OCI-LY3 (cell line): ENCODE measurements around the gene UNC80.

Experiments
- H2AFZ ChIP-seq: fragments of 200-600, 300-600 bp; shearing (Covaris generic); 2 replicates; pipeline ENCODE4 v1.6.0; 2014; ENCODE audit warnings: antibody characterized with exemption, low read depth, low read length
- H3K27ac ChIP-seq: fragments of 200-600, 300-600 bp; sonication (generic); 2 replicates; pipeline ENCODE4 v1.5.1; 2014; ENCODE audit warnings: mild to moderate bottlenecking, low read length, moderate library complexity, mixed read lengths
- H3K27me3 ChIP-seq: fragments of 200-600, 300-600 bp; sonication (generic); 2 replicates; pipeline ENCODE4 v1.6.1; 2014; ENCODE audit warnings: low read depth, low read length, mixed read lengths
- H3K36me3 ChIP-seq: fragments of 200-600, 300-600 bp; sonication (generic); replicated peaks from 2 replicates; pipeline ENCODE3; 2014; ENCODE audit warnings: low read depth, low read length, mixed read lengths
- H3K4me1 ChIP-seq: fragments of 300-600, 200-600 bp; sonication (generic); 2 replicates; pipeline ENCODE4 v1.6.1; 2014; ENCODE audit warnings: low read length, mixed read lengths
- H3K4me2 ChIP-seq: fragments of 200-600, 300-600 bp; sonication (generic); 2 replicates; pipeline ENCODE4 v1.6.1; 2014; ENCODE audit warnings: low read length, mixed read lengths
- H3K4me3 ChIP-seq: fragments of 300-600, 200-600 bp; sonication (generic); 2 replicates; pipeline ENCODE4 v1.5.1; 2014; ENCODE audit warnings: antibody characterized with exemption, mild to moderate bottlenecking, low read length, moderate library complexity
- H3K79me2 ChIP-seq: fragments of 300-600, 200-600 bp; shearing (Covaris generic); 2 replicates; pipeline ENCODE4 v1.6.1; 2014; ENCODE audit warnings: mild to moderate bottlenecking, low read length, mixed read lengths
- H3K9ac ChIP-seq: fragments of 300-600, 200-600 bp; shearing (Covaris generic); 2 replicates; pipeline ENCODE4 v1.6.0; 2014; ENCODE audit warnings: mild to moderate bottlenecking, low read length, moderate library complexity
- H3K9me3 ChIP-seq: fragments of 200-600, 300-600 bp; shearing (Covaris generic); 2 replicates; pipeline ENCODE4 v1.6.1; 2014; ENCODE audit warnings: low read length, mixed read lengths; ENCODE audit not compliant: insufficient read depth
- H4K20me1 ChIP-seq: fragments of 200-600, 300-600 bp; sonication (generic); 2 replicates; pipeline ENCODE4 v1.6.1; 2016; ENCODE audit warnings: low read length, mixed read lengths; ENCODE audit not compliant: insufficient read depth
- CTCF ChIP-seq: fragments of 200-600, 300-600 bp; sonication (generic); IDR thresholded peaks from 2 replicates; pipeline ENCODE4 v1.5.1; 2014; ENCODE audit warnings: antibody characterized with exemption, low read length, low read depth
- EZH2phosphoT487 ChIP-seq: fragments of 200-600 bp; shearing (Covaris generic); IDR thresholded peaks from 2 replicates; pipeline ENCODE4 v1.6.1; 2018; ENCODE audit warnings: antibody characterized with exemption, mixed run types, low read depth

Gene UNC80

DNA sequence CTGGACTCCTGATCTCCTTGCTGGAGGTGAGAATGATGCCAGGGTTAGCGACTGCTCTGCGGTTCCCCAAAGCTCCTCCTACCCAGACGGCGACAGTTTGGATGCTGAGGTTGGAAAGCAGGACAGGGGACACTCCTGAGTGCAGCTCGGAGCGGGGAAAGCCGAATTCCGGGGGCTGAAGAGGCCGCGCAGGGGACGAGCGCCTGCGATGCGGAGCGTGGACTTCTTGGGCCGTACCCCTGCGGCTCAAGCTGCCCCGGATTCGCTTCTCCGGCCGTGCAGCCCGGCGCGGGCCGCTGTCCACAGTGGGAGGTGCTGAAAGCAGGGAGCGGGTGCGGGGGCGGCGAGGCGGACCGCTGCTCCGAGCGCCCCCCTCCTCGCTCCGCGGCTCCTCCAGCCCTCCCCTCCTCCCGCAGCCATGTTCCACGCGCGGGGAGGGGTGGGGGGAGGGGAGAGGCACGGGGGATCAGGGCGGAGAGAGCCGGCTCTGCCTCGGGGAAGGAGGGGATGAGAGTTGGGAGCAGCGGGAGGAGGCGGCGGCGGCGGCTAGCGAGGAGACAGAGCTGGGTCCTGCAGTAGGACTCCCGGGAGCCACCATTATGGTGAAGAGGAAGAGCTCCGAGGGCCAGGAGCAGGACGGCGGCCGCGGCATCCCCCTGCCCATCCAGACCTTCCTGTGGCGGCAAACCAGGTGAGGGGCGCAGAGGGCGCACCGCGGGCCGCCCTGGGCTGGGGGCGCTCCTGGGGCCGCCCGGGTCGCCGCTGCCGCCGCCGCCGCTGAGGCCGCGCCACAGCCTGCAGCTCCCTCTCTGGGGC, at the start of gene UNC80:
TSS of gene UNC80 (plus strand) at position 359 of the 816 bp plus-strand sequence. CDS start at position 600, 241 bp downstream.
- Histone ChIP-seq H3K79me2 (no peaks in the 10 kb centered on the region), H3K4me2 (no peak within 1 kb of the TSS), H3K9me3 (no peaks in the 10 kb centered on the region), H3K27me3 (no peaks in the 10 kb centered on the region), H3K4me3 (no peak within 1 kb of the TSS), H4K20me1 (no peaks in the 10 kb centered on the region), H3K9ac (no peak within 1 kb of the TSS), H3K36me3 (no peaks in the 10 kb centered on the region), H2AFZ (no peak within 1 kb of the TSS), H3K27ac (no peak within 1 kb of the TSS), H3K4me1 (no peaks in the 10 kb centered on the region)
- TF ChIP-seq EZH2phosphoT487 = no peak
- TF ChIP-seq CTCF = no peak

DNA sequence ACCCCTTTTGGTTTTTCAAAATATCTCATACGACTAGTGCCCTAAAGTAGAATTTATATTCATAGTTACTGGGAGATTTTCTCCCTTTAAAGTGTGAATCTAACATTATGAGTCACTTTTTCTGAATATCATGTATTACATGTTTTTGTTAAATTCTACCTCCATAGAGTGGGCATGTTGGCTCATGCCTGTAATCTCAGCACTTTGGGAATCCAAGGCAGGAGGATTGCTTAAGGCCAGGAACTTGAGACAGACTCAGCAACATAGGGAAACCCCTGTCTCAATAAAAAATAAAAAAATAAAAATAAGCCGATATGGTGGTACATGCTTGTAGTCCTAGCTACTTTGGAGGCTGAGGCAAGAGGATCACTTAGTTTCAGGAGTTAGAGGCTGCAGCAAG, 45.3 kb upstream of the UNC80 start:
- H4K20me1 ChIP-seq = no peaks in the 10 kb centered on the region
- no peaks in the 10 kb centered on the region for H3K79me2 ChIP-seq
- TF ChIP-seq CTCF = no peak
- no peak for TF ChIP-seq EZH2phosphoT487
- no peak overlapping the region for H2AFZ ChIP-seq
- no peaks in the 10 kb centered on the region for H3K36me3 ChIP-seq
- no peak overlapping the region for H3K9ac ChIP-seq
- no peaks in the 10 kb centered on the region for H3K27me3 ChIP-seq
- H3K4me2 ChIP-seq = no peak overlapping the region
- H3K9me3 ChIP-seq = no peaks in the 10 kb centered on the region
- H3K4me3 ChIP-seq = no peak overlapping the region
- H3K4me1 ChIP-seq = no peaks in the 10 kb centered on the region
- H3K27ac ChIP-seq = no peak overlapping the region

DNA sequence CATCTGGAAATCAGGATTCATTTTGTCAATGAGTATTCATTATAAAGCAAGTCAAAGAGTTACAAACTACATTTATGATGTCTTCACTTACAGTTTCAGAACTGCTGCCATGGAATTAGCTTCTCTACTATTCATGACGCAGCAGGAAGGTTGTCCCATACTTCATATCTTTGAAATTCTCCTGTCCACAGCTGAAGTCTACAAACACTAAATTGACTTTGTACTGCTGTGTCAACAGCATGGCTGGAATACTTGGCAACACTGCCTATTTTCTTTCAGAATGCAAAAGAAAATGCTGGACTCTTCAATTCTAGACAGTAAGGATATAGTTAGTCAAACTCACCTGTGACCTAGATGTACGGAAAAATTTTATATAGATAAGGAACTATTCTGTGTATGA, 44.6 kb upstream of the UNC80 start:
- no peak overlapping the region for H3K4me2 ChIP-seq
- TF ChIP-seq EZH2phosphoT487 = no peak
- no peak for TF ChIP-seq CTCF
- no peaks in the 10 kb centered on the region for H3K36me3 ChIP-seq
- H3K9ac ChIP-seq = no peak overlapping the region
- no peaks in the 10 kb centered on the region for H3K27me3 ChIP-seq
- H3K79me2 ChIP-seq = no peaks in the 10 kb centered on the region
- H3K4me1 ChIP-seq = no peaks in the 10 kb centered on the region
- H4K20me1 ChIP-seq = no peaks in the 10 kb centered on the region
- H3K9me3 ChIP-seq = no peaks in the 10 kb centered on the region
- H3K27ac ChIP-seq = no peak overlapping the region
- no peak overlapping the region for H3K4me3 ChIP-seq
- no peak overlapping the region for H2AFZ ChIP-seq

GRCh38 chr2:209734805-209735204, 36.8 kb upstream of the UNC80 start:
- no peaks in the 10 kb centered on the region for H4K20me1 ChIP-seq
- no peak overlapping the region for H3K27ac ChIP-seq

More at GRCh38 chr2:209734805-209735204, 36.8 kb upstream of the UNC80 start:
- Histone ChIP-seq H3K4me3 (no peak overlapping the region), H3K27me3 (peaks cover 3% of the 10 kb centered on the region; the same call in 1 of the 2 replicates), H3K79me2 (no peaks in the 10 kb centered on the region), H3K4me2 (no peak overlapping the region), H2AFZ (no peak overlapping the region), H3K9me3 (no peaks in the 10 kb centered on the region), H3K9ac (no peak overlapping the region), H3K36me3 (no peaks in the 10 kb centered on the region), H3K4me1 (no peaks in the 10 kb centered on the region)
- TF ChIP-seq EZH2phosphoT487 (no peak), CTCF (no peak)
